Activated CD4-positive, alpha-beta T cell treated with anti-CD3 and anti-CD28 coated beads for 48 hours (primary cell): ENCODE measurements around the gene NFE2L2.
"Not testable (repeated sequence)": the region's sequence is repeated elsewhere in the genome, so short reads cannot be mapped to it uniquely, and the experiment has no call there.

ENCODE experiments used
- DNase-seq: peaks from one replicate; pipeline ENCODE4 v3.0.0-alpha.2; 2020

The NFE2L2 gene

GRCh38 chr2:177279847-177280246, 15.3 kb upstream of the NFE2L2 start:
- no peak for DNase-seq

GRCh38 chr2:177275743-177276055, 11.2 kb upstream of the NFE2L2 start:
- no peak for DNase-seq

- DNase-seq = no peak
These were observed 10.7 kb upstream of the NFE2L2 start for GRCh38 chr2:177275040-177275742.

GRCh38 chr2:177273408-177273807, 8.9 kb upstream of the NFE2L2 start:
- DNase-seq = no peak

- DNase-seq = no peak
These were observed 8.2 kb upstream of the NFE2L2 start for GRCh38 chr2:177272765-177273164.

- DNase-seq = no peak
These were observed 7.6 kb upstream of the NFE2L2 start for GRCh38 chr2:177271981-177272666.

GRCh38 chr2:177270531-177270930, 6.0 kb upstream of the NFE2L2 start:
- DNase-seq = no peak

GRCh38 chr2:177268901-177269300, 4.4 kb upstream of the NFE2L2 start:
- no peak for DNase-seq

GRCh38 chr2:177268187-177268871, 3.8 kb upstream of the NFE2L2 start:
- no peak for DNase-seq

- not testable (repeated sequence) for DNase-seq
These were observed 2.4 kb upstream of the NFE2L2 start for GRCh38 chr2:177266955-177267354.

GRCh38 chr2:177265824-177266817, 1.6 kb upstream of the NFE2L2 start:
- no peak for DNase-seq

- DNase-seq = no peak
These were observed 276 bp downstream of the NFE2L2 start for GRCh38 chr2:177264209-177264692.

GRCh38 chr2:177263451-177264208, 897 bp downstream of the NFE2L2 start:
- DNase-seq = peak; percentile 95

- no peak for DNase-seq
These were observed 1.5 kb downstream of the NFE2L2 start for GRCh38 chr2:177262958-177263450.

- DNase-seq = no peak
These were observed 2.4 kb downstream of the NFE2L2 start for GRCh38 chr2:177262092-177262491.

- no peak for DNase-seq
These were observed 3.1 kb downstream of the NFE2L2 start for GRCh38 chr2:177261116-177262060.

- no peak for DNase-seq
These were observed 4.1 kb downstream of the NFE2L2 start for GRCh38 chr2:177260379-177260778.

- no peak for DNase-seq
These were observed 6.5 kb downstream of the NFE2L2 start for GRCh38 chr2:177258059-177258458.

GRCh38 chr2:177257471-177257870, 7.1 kb downstream of the NFE2L2 start:
- DNase-seq = no peak

GRCh38 chr2:177256695-177257094, 7.8 kb downstream of the NFE2L2 start:
- DNase-seq = no peak

- DNase-seq = no peak
These were observed 8.5 kb downstream of the NFE2L2 start for GRCh38 chr2:177256026-177256425.
